GM12878 (cell line): ENCODE measurements around the gene PEMT.

Experiments used
- CBX3 ChIP-seq: fragments of 200-600 bp; sonication (generic); IDR thresholded peaks from 2 replicates; pipeline ENCODE4 v1.6.1; 2016; ENCODE audit warnings: low read depth, borderline replicate concordance
- CEBPB ChIP-seq, 2 experiments: fragments of 150-350 bp in 1 of 2; IDR thresholded peaks; 2 replicates each; pipeline ENCODE4 v1.6.1; 2012 to 2014; ENCODE audit warnings: low read depth in 2 of 2, low read length in 2 of 2, borderline replicate concordance in 1 of 2, inconsistent platforms in 1 of 2
- CHD1 ChIP-seq: IDR thresholded peaks from 2 replicates; pipeline ENCODE4 v1.6.1; 2012; ENCODE audit warnings: low read depth, low read length, improper control_type of control experiment
- EED ChIP-seq: sonication (generic); IDR thresholded peaks from 2 replicates; pipeline ENCODE4 v1.6.1; 2016; ENCODE audit warnings: antibody characterized with exemption, low read depth
- POLR2A ChIP-seq: IDR thresholded peaks from 2 replicates; pipeline ENCODE4 v1.6.1; 2011; ENCODE audit warnings: low read depth, mild to moderate bottlenecking, low read length
- POLR2AphosphoS5 ChIP-seq: IDR thresholded peaks from 2 replicates; pipeline ENCODE4 v1.6.1; 2011; ENCODE audit warnings: mild to moderate bottlenecking, low read length, inconsistent platforms
- SUZ12 ChIP-seq: fragments of 200-600 bp; sonication (generic); IDR thresholded peaks from one replicate; pipeline ENCODE4 v1.6.1; 2018; ENCODE audit warnings: antibody characterized with exemption, mild to moderate bottlenecking; ENCODE audit not compliant: unreplicated experiment
- YY1 ChIP-seq: IDR thresholded peaks from 2 replicates; pipeline ENCODE4 v1.6.1; 2011; ENCODE audit warnings: low read depth, mild to moderate bottlenecking, low read length
- TF ChIP-seq, protein P1 (sequence below), 3 experiments: IDR thresholded peaks in 2 of 3; conservative IDR thresholded peaks in 1 of 3; 2 replicates each; pipeline ENCODE4 v1.5.1; 2011; ENCODE audit warnings: low read depth in 3 of 3, low read length in 3 of 3, mild to moderate bottlenecking in 3 of 3, control low read depth in 2 of 3, moderate library complexity in 2 of 3, inconsistent platforms in 1 of 3, mixed read lengths in 1 of 3; ENCODE audit not compliant: control insufficient read depth in 2 of 3, insufficient read depth in 1 of 3; ENCODE audit errors: extremely low read depth in 1 of 3
- TF ChIP-seq, protein P2 (sequence below): fragments of 450-650 bp; IDR thresholded peaks from 2 replicates; pipeline ENCODE4 v1.6.1; 2017; ENCODE audit warnings: mild to moderate bottlenecking
- TF ChIP-seq, protein P3 (sequence below): IDR thresholded peaks from 2 replicates; pipeline ENCODE4 v1.6.1; 2012; ENCODE audit warnings: low read depth, low read length, improper control_type of control experiment

DNA sequence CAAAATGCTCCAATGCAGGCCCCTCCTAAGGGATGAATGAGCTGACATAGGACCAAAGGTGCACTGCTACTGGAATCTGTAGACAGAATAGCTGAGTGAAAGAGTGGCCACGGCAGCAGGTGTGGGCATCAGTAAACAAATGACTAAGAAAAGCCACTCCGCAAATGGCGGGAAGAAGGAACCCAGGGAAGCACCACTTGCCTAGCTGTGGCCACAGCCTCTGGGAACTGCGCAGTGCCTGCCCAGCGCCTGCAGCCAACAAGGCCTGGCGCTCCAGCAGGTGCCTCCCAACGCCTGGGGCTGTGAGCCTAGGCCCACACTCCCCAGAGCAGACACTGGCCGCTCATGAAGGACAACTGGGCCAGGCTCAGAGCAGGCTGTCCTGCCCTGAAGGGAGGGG, 11.8 kb downstream of the PEMT start:
- TF ChIP-seq, protein P1, sequence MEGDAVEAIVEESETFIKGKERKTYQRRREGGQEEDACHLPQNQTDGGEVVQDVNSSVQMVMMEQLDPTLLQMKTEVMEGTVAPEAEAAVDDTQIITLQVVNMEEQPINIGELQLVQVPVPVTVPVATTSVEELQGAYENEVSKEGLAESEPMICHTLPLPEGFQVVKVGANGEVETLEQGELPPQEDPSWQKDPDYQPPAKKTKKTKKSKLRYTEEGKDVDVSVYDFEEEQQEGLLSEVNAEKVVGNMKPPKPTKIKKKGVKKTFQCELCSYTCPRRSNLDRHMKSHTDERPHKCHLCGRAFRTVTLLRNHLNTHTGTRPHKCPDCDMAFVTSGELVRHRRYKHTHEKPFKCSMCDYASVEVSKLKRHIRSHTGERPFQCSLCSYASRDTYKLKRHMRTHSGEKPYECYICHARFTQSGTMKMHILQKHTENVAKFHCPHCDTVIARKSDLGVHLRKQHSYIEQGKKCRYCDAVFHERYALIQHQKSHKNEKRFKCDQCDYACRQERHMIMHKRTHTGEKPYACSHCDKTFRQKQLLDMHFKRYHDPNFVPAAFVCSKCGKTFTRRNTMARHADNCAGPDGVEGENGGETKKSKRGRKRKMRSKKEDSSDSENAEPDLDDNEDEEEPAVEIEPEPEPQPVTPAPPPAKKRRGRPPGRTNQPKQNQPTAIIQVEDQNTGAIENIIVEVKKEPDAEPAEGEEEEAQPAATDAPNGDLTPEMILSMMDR (IDR thresholded peaks at IDR 0.05 in 2 of 3, conservative IDR thresholded peaks at IDR 0.05 in 1 of 3; ENCODE audit: control insufficient read depth in 2 of 3, extremely low read depth in 1 of 3, insufficient read depth in 1 of 3, low read depth in 3 of 3, low read length in 3 of 3): no peak
- TF ChIP-seq POLR2A (no peak), YY1 (no peak), EED (no peak), CHD1 (no peak), SUZ12 (no peak), POLR2AphosphoS5 (no peak), CEBPB (IDR thresholded peaks at IDR 0.05; ENCODE audit: borderline replicate concordance in 1 of 2, low read depth in 2 of 2, low read length in 2 of 2) (no peak), CBX3 (no peak)
- TF ChIP-seq, protein P2, sequence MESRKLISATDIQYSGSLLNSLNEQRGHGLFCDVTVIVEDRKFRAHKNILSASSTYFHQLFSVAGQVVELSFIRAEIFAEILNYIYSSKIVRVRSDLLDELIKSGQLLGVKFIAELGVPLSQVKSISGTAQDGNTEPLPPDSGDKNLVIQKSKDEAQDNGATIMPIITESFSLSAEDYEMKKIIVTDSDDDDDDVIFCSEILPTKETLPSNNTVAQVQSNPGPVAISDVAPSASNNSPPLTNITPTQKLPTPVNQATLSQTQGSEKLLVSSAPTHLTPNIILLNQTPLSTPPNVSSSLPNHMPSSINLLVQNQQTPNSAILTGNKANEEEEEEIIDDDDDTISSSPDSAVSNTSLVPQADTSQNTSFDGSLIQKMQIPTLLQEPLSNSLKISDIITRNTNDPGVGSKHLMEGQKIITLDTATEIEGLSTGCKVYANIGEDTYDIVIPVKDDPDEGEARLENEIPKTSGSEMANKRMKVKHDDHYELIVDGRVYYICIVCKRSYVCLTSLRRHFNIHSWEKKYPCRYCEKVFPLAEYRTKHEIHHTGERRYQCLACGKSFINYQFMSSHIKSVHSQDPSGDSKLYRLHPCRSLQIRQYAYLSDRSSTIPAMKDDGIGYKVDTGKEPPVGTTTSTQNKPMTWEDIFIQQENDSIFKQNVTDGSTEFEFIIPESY: no peak
- TF ChIP-seq, protein P3, sequence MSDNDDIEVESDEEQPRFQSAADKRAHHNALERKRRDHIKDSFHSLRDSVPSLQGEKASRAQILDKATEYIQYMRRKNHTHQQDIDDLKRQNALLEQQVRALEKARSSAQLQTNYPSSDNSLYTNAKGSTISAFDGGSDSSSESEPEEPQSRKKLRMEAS: no peak
